Lower leg skin (tissue), 4 donors: ENCODE measurements around the gene DIAPH1. TPM values are rescaled to one million over a fixed set of nuclear protein-coding genes. Genes with fewer than 3 reads are reported as not detected.

Experiments used
- DNase-seq, 2 donors: peaks; one replicate each; pipeline ENCODE4 v3.0.0-alpha.2; 2019; ENCODE audit warnings: low spot score in 2 of 2
- H3K4me3 ChIP-seq: fragments of 200-600 bp; sonication (generic); 2 replicates; pipeline ENCODE4 v1.5.1; 2017; ENCODE audit warnings: mild to moderate bottlenecking, low read depth; ENCODE audit not compliant: poor library complexity, severe bottlenecking
- POLR2A ChIP-seq, 2 donors: fragments of 450-650 bp; IDR thresholded peaks; one replicate each; pipeline ENCODE4 v1.6.1; 2016 to 2017; ENCODE audit warnings: antibody characterized with exemption in 2 of 2, mild to moderate bottlenecking in 1 of 2, moderate library complexity in 1 of 2
- WGBS, 2 donors: methylation state at CpG; one replicate each; pipeline ENCODE4 v1.1.5; 2018; 5-methylcytosine and 5-hydroxymethylcytosine counted together
- intact Hi-C: fragments of 100-400 bp; cut with DNase I; formaldehyde crosslinking; loops from one replicate; pipeline ENCODE4 v1.15.0; 2023; ENCODE audit warnings: low total_unique reads
- total RNA-seq, 4 donors: library from RNA; depleted of rRNA; stranded (reverse); fragments of >200 nt; gene quantifications; one replicate each; pipeline ENCODE4 v1.1.0, GENCODE V29; 2016
- TF ChIP-seq, protein P1 (sequence below), 3 donors: fragments of 450-650 bp; IDR thresholded peaks; one replicate each; pipeline ENCODE4 v1.5.1; 2016; ENCODE audit warnings: antibody characterized with exemption in 3 of 3, mild to moderate bottlenecking in 3 of 3, moderate library complexity in 2 of 3

Gene DIAPH1
- total RNA-seq, 4 donors from 2014 or later = 64.9 to 101 (median 88.7) TPM

DNA sequence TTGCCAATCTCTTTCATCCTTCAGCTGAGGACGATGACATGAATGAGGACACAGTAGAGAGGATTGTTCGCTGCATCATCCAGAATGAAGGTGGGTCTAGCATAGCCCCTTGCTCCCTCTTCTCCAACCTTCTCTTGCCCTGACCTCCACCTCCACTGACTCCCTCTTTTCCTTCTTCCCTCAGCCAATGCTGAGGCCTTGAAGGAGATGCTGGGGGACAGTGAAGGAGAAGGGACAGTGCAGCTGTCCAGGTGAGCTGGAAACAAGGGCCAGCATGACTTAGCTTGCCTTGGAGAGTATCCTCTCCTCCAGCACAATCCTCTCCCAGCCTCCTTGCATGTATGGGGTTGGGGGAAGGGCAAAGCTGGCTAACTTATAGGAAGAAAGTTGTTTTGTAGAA lies 20.0 kb upstream of the DIAPH1 start:
- intact Hi-C loops = no loop called here
- peak in 1 of 2 donors; percentile 70 for DNase-seq
- WGBS, 2 donors = 81 to 96% methylated on average over 2 of the region's 2 CpGs
- TF ChIP-seq, protein P1, sequence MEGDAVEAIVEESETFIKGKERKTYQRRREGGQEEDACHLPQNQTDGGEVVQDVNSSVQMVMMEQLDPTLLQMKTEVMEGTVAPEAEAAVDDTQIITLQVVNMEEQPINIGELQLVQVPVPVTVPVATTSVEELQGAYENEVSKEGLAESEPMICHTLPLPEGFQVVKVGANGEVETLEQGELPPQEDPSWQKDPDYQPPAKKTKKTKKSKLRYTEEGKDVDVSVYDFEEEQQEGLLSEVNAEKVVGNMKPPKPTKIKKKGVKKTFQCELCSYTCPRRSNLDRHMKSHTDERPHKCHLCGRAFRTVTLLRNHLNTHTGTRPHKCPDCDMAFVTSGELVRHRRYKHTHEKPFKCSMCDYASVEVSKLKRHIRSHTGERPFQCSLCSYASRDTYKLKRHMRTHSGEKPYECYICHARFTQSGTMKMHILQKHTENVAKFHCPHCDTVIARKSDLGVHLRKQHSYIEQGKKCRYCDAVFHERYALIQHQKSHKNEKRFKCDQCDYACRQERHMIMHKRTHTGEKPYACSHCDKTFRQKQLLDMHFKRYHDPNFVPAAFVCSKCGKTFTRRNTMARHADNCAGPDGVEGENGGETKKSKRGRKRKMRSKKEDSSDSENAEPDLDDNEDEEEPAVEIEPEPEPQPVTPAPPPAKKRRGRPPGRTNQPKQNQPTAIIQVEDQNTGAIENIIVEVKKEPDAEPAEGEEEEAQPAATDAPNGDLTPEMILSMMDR (IDR thresholded peaks at IDR 0.05) = no peak
- H3K4me3 ChIP-seq = no peak overlapping the region

DNA sequence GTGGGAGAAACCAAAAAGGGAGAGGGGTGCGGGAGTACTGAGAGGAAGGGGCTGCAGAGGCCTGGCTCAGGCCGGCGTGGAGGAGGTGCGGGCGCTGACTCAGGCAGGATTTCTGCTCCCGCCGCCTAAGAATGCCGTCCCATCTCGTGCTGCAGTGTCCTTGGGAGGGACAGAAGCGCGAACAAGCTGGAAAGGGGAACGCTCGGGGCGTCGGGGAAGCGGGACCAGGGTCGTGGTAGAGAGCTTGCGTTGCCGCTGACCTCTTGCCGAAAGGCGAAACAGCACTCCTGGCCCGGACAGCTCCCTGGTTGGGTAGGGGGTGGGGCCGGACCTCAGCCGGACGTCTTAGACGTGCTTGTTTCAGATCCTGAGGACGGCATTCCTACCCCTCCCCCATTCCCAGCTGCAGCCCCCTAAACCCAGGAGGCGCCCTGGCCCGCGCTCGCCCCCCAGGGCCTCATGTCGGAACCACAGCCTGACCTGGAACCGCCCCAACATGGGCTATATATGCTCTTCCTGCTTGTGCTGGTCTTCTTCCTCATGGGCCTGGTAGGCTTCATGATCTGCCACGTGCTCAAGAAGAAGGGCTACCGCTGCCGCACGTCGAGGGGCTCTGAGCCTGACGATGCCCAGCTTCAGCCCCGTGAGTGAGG lies 19.1 kb upstream of the DIAPH1 start:
- intact Hi-C loops = no loop called here
- 8 to 9% methylated on average over 35 to 37 of the region's 40 CpGs for WGBS, 2 donors
- DNase-seq = peak; percentile 37 to 93
- TF ChIP-seq POLR2A (IDR thresholded peaks at IDR 0.05) = no peak
- peak overlapping the region; percentile 83 for H3K4me3 ChIP-seq

DNA sequence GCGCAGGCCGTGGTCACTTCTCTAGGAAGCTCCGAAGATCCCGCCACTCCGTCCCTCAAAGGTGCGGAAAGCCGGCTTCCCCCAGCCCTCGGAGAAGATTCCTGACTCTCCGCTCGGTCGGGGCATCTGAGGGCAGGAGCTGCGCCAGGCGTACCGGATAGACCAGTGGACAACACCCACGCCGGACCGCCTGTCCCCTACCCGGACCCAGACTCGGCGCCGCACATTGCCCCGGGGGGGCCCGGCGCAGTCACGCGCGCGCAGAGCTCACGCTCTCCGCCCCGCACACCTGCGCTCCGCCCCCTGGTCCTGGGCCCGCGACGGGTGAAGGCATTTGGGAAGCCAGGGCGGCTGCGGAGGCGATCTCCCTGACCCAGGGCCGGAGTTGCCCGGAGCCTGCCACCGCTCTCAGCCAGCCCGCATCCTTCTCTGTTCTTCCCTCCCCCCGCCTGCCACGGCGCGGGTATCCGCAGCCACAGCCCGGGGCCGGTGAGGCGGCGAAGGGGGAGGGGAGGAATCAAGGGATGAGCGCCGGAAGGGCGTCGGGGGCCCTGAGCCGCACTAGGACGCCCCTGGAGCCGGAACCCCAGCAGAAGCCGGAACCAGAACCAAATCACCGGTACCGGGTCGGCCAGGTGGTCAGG lies 18.4 kb upstream of the DIAPH1 start:
- no peak for TF ChIP-seq POLR2A (IDR thresholded peaks at IDR 0.05)
- TF ChIP-seq, protein P1 (IDR thresholded peaks at IDR 0.05) = no peak
- intact Hi-C loops = no loop called here
- 0% methylated on average over 46 to 59 of the region's 63 CpGs for WGBS, 2 donors
- peak in 1 of 2 donors; percentile 88 for DNase-seq
- peak overlapping the region; percentile 83 for H3K4me3 ChIP-seq

DNA sequence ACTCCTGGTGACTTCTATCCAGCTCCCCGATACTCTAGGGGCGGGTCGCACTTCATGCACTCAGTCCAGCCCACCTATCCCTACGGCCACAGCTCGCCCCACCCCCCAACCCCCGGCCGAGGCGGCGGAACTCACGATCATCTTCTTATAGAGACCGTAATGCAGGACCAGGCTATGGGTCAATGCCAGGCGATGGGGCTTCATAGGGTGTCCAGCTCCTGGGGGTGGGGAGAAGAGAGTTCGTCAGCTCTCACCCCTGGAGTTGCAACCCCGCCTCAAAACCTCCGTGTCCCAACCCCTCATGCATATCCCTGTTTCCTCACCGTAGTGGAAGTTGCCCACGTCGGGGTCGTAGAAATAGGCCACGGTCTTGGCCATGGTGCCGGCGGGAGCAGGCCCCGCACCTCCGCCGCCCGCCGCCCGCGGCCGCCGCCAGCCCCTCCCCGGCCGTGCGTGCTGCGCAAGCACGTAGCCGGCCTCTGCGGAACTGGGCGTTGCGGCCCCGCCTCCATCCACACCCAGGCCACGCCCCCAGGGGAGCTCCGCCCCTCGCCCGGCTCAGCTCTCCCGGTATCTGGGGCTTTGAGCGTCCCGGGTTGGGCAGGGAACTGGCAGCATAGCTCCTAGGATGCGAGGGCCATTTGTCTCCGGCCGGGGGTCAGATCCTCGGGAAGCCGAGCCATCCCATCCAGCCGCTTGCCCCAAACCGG lies 17.8 kb upstream of the DIAPH1 start, which contains the start of the genes HDAC3 and RELL2:
Gene HDAC3, minus strand, starts transcription at position 437 of the 710 bp plus-strand sequence. Its CDS starts 59 bp downstream, at position 378.
Gene RELL2, plus strand, starts transcription at position 585 of the 710 bp plus-strand sequence. CDS start 1,229 bp downstream, outside the sequence.
- WGBS, 2 donors = 0% methylated on average over 21 to 24 of the region's 55 CpGs

DNA sequence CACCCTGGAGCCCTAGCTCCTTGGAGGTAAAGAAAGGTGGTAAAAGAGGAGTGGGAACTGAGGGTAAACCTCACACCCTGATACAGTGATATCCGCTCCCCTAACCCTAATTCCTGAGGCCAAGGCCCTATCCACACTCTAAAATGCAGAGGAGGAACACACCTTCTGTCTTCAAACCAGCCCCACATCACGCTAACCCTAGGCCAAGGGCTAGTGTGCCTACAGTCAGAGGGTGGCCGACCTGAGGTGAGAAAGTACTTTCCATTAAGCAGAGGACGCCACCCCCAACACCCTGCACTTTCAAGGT lies 17.3 kb upstream of the DIAPH1 start:
- intact Hi-C loops = no loop called here
- peak overlapping the region; percentile 83 for H3K4me3 ChIP-seq
- DNase-seq = no peak
- TF ChIP-seq POLR2A (IDR thresholded peaks at IDR 0.05) = no peak
- TF ChIP-seq, protein P1 (IDR thresholded peaks at IDR 0.05) = no peak
- 2 to 7% methylated on average over 4 of the region's 4 CpGs for WGBS, 2 donors

More for the DNA sequence above, 17.8 kb upstream of the DIAPH1 start, which contains the start of the genes HDAC3 and RELL2:
- TF ChIP-seq, protein P1 (IDR thresholded peaks at IDR 0.05) = no peak
- peak in 1 of 2 donors; percentile 32 for TF ChIP-seq POLR2A (IDR thresholded peaks at IDR 0.05)
- intact Hi-C loops = no loop called here
- peak within 1 kb of the TSS; percentile 83 for H3K4me3 ChIP-seq
- DNase-seq = peak; percentile 90 to 99

DNA sequence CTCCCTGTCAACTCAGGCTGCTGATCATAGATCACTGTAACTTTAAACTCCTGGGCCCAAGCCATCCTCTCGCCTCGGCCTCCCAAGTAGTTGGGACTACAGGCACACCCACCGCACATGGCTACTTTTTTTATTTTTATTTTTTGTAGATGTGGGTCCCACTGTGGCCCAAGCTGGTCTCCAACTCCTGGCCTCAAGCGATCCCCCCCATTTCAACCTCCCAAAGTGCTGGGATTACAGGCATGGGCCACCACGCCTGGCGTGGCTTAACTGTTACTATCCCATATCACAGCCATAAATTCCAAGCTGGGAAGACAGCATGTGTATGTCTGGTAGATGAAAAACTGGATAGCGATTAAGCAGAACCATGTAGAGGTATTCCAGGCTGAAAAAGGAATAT lies 16.8 kb upstream of the DIAPH1 start:
- H3K4me3 ChIP-seq = no peak overlapping the region
- TF ChIP-seq, protein P1 (IDR thresholded peaks at IDR 0.05) = no peak
- no peak for TF ChIP-seq POLR2A (IDR thresholded peaks at IDR 0.05)
- intact Hi-C loops = no loop called here
- DNase-seq = peak in 1 of 2 donors; percentile 61
- WGBS, 2 donors = 45 to 59% methylated on average over 7 of the region's 7 CpGs
